Activated CD4-positive, alpha-beta T cell treated with anti-CD3 and anti-CD28 coated beads for 36 hours (primary cell): ENCODE measurements around the gene SLC39A11. TPM values are rescaled to one million over a fixed set of nuclear protein-coding genes. Genes with fewer than 3 reads are reported as not detected.
"Not testable (repeated sequence)": the region's sequence is repeated elsewhere in the genome, so short reads cannot be mapped to it uniquely, and the experiment has no call there.

Experiments
- ATAC-seq: fragments of 200-7000 bp; cut with Tn5 transposase; one replicate; pipeline ENCODE4 v1.10.0; 2021; ENCODE audit warnings: mild to moderate bottlenecking, moderate library complexity
- CTCF ChIA-PET: fragments of 350-600 bp; sonication (Branson Sonifier 250); formaldehyde crosslinking; loops from one replicate; lab custom pipeline; 2021; ENCODE audit warnings: antibody characterized with exemption; lab: Charles Lee
- POLR2A ChIA-PET: fragments of 350-600 bp; sonication (Branson Sonifier 250); formaldehyde crosslinking; loops from one replicate; lab custom pipeline; 2021; ENCODE audit warnings: antibody characterized with exemption, inconsistent platforms; lab: Charles Lee
- DNase-seq: peaks from one replicate; pipeline ENCODE4 v3.0.0-alpha.2; 2020
- H3K27ac Mint-ChIP-seq: one replicate; pipeline ENCODE4 v1.8.0; 2021; ENCODE audit warnings: mixed read lengths
- H3K27me3 Mint-ChIP-seq: one replicate; pipeline ENCODE4 v1.8.0; 2021; ENCODE audit warnings: mixed read lengths
- H3K36me3 Mint-ChIP-seq: one replicate; pipeline ENCODE4 v1.8.0; 2021; ENCODE audit warnings: low read depth, mixed read lengths
- H3K4me1 Mint-ChIP-seq: one replicate; pipeline ENCODE4 v1.8.0; 2021; ENCODE audit warnings: mixed read lengths
- H3K4me3 Mint-ChIP-seq: one replicate; pipeline ENCODE4 v1.8.0; 2021; ENCODE audit warnings: mild to moderate bottlenecking, moderate library complexity, mixed read lengths
- H3K9me3 Mint-ChIP-seq: one replicate; pipeline ENCODE4 v1.8.0; 2021; ENCODE audit warnings: low read depth, mixed read lengths
- intact Hi-C, 2 experiments: fragments of 100-400 bp; cut with DNase I in 1 of 2; cut with micrococcal nuclease in 1 of 2; formaldehyde crosslinking; loops; one replicate each; pipeline versions ENCODE4 v1.14.2 to v1.15.1; 2022 to 2024; cut with DNase I, micrococcal nuclease
- total RNA-seq, 2 experiments: library from RNA; stranded (reverse); gene quantifications; one replicate each; pipeline ENCODE4 v1.2.3, GENCODE V29; 2021

Gene SLC39A11
- total RNA-seq, 2 experiments from 2014 or later: 12.5 to 17.2 TPM

GRCh38 chr17:72654706-72655105 is 437.8 kb downstream of the SLC39A11 start:
- intact Hi-C loops: no loop called here
- ChIA-PET POLR2A (no interaction called here), CTCF (interaction anchor here (1.0 to 1.2 kb wide), 2 partner anchors 9 to 12 kb away, joined by 3 read pairs; no protein-coding TSS in a partner anchor)
- no peak overlapping the region for H3K27ac Mint-ChIP-seq
- DNase-seq: no peak
- H3K9me3 Mint-ChIP-seq: no peaks in the 10 kb centered on the region
- no peak overlapping the region for H3K4me3 Mint-ChIP-seq
- no peaks in the 10 kb centered on the region for H3K27me3 Mint-ChIP-seq
- no peak for ATAC-seq
- no peaks in the 10 kb centered on the region for H3K36me3 Mint-ChIP-seq
- H3K4me1 Mint-ChIP-seq: no peaks in the 10 kb centered on the region

GRCh38 chr17:72651988-72652387 is 440.5 kb downstream of the SLC39A11 start:
- H3K9me3 Mint-ChIP-seq: no peaks in the 10 kb centered on the region

GRCh38 chr17:72648702-72649101 is 443.8 kb downstream of the SLC39A11 start:
- ChIA-PET CTCF (interaction anchor here (0.6 kb wide), 1 partner anchor 384 kb away, joined by 3 read pairs; no protein-coding TSS in a partner anchor), POLR2A (no interaction called here)
- Mint-ChIP-seq H3K9me3 (no peaks in the 10 kb centered on the region), H3K27ac (no peak overlapping the region), H3K4me1 (no peaks in the 10 kb centered on the region), H3K27me3 (no peaks in the 10 kb centered on the region), H3K36me3 (peaks cover 5% of the 10 kb centered on the region), H3K4me3 (no peak overlapping the region)
- ATAC-seq: no peak
- DNase-seq: no peak
- intact Hi-C loops: no loop called here

More at GRCh38 chr17:72651988-72652387, 440.5 kb downstream of the SLC39A11 start:
- ChIA-PET POLR2A (no interaction called here), CTCF (no interaction called here)
- H3K27ac Mint-ChIP-seq: no peak overlapping the region
- H3K27me3 Mint-ChIP-seq: no peaks in the 10 kb centered on the region
- intact Hi-C loops: no loop called here
- H3K4me1 Mint-ChIP-seq: no peaks in the 10 kb centered on the region
- H3K4me3 Mint-ChIP-seq: no peak overlapping the region
- peaks cover 3% of the 10 kb centered on the region for H3K36me3 Mint-ChIP-seq
- ATAC-seq: no peak
- no peak for DNase-seq

GRCh38 chr17:72646176-72646575 is 446.3 kb downstream of the SLC39A11 start:
- DNase-seq: no peak
- intact Hi-C loops: no loop called here
- Mint-ChIP-seq H3K27me3 (no peaks in the 10 kb centered on the region), H3K4me3 (no peak overlapping the region), H3K27ac (no peak overlapping the region), H3K36me3 (peaks cover 5% of the 10 kb centered on the region), H3K9me3 (no peaks in the 10 kb centered on the region), H3K4me1 (no peaks in the 10 kb centered on the region)
- no peak for ATAC-seq
- ChIA-PET POLR2A (no interaction called here), CTCF (interaction anchor here (0.9 kb wide), 1 partner anchor 8 kb away, joined by 3 read pairs; no protein-coding TSS in a partner anchor)

- intact Hi-C loops: no loop called here
- H3K4me1 Mint-ChIP-seq: no peaks in the 10 kb centered on the region
- no peak overlapping the region for H3K27ac Mint-ChIP-seq
- POLR2A ChIA-PET: no interaction called here
- DNase-seq: no peak
- no peaks in the 10 kb centered on the region for H3K9me3 Mint-ChIP-seq
- no peak overlapping the region for H3K4me3 Mint-ChIP-seq
- CTCF ChIA-PET: no interaction called here
- no peak for ATAC-seq
- H3K27me3 Mint-ChIP-seq: peaks cover 5% of the 10 kb centered on the region
- H3K36me3 Mint-ChIP-seq: peaks cover 5% of the 10 kb centered on the region
These were observed 448.0 kb downstream of the SLC39A11 start for GRCh38 chr17:72644492-72644891.

- H3K27ac Mint-ChIP-seq: no peak overlapping the region
- CTCF ChIA-PET: interaction anchor here (0.7 kb wide), 1 partner anchor 82 kb away, joined by 3 read pairs; no protein-coding TSS in a partner anchor
These were observed 448.8 kb downstream of the SLC39A11 start for GRCh38 chr17:72643575-72644216.

GRCh38 chr17:72642720-72643119 is 449.8 kb downstream of the SLC39A11 start:
- Mint-ChIP-seq H3K4me3 (no peak overlapping the region), H3K27ac (no peak overlapping the region), H3K4me1 (no peaks in the 10 kb centered on the region), H3K36me3 (peaks cover 5% of the 10 kb centered on the region), H3K9me3 (no peaks in the 10 kb centered on the region), H3K27me3 (peaks cover 5% of the 10 kb centered on the region)
- intact Hi-C loops: no loop called here
- POLR2A ChIA-PET: no interaction called here
- peak; percentile 36 for ATAC-seq
- CTCF ChIA-PET: interaction anchor here (0.6 to 0.8 kb wide), 2 partner anchors 15 to 86 kb away, joined by 3 to 4 read pairs; no protein-coding TSS in a partner anchor
- DNase-seq: no peak

More at GRCh38 chr17:72643575-72644216, 448.8 kb downstream of the SLC39A11 start:
- Mint-ChIP-seq H3K9me3 (no peaks in the 10 kb centered on the region), H3K4me3 (no peak overlapping the region), H3K27me3 (peaks cover 5% of the 10 kb centered on the region), H3K36me3 (peaks cover 5% of the 10 kb centered on the region), H3K4me1 (no peaks in the 10 kb centered on the region)
- intact Hi-C loops: no loop called here
- POLR2A ChIA-PET: no interaction called here
- no peak for DNase-seq
- ATAC-seq: no peak

- CTCF ChIA-PET: no interaction called here
- H3K9me3 Mint-ChIP-seq: no peaks in the 10 kb centered on the region
- peaks cover 5% of the 10 kb centered on the region for H3K27me3 Mint-ChIP-seq
- H3K36me3 Mint-ChIP-seq: no peaks in the 10 kb centered on the region
- intact Hi-C loops: no loop called here
- no peak for ATAC-seq
- POLR2A ChIA-PET: interaction anchor here (0.6 kb wide), 1 partner anchor 1466 kb away, joined by 4 read pairs; no protein-coding TSS in a partner anchor
- no peak overlapping the region for H3K4me3 Mint-ChIP-seq
- no peak for DNase-seq
- no peak overlapping the region for H3K27ac Mint-ChIP-seq
- H3K4me1 Mint-ChIP-seq: no peaks in the 10 kb centered on the region
These were observed 451.9 kb downstream of the SLC39A11 start for GRCh38 chr17:72640415-72641165.

- ATAC-seq (no peak), DNase-seq (no peak)
- no peaks in the 10 kb centered on the region for H3K9me3 Mint-ChIP-seq
- no peak overlapping the region for H3K27ac Mint-ChIP-seq
- intact Hi-C loops: no loop called here
- H3K27me3 Mint-ChIP-seq: peaks cover 5% of the 10 kb centered on the region
- H3K4me3 Mint-ChIP-seq: no peak overlapping the region
- H3K36me3 Mint-ChIP-seq: no peaks in the 10 kb centered on the region
- ChIA-PET POLR2A (no interaction called here), CTCF (interaction anchor here (1.1 kb wide), 1 partner anchor 80 kb away, joined by 3 read pairs; no protein-coding TSS in a partner anchor)
- H3K4me1 Mint-ChIP-seq: peaks cover 8% of the 10 kb centered on the region
These were observed 452.8 kb downstream of the SLC39A11 start for GRCh38 chr17:72639711-72640110.

GRCh38 chr17:72638932-72639331 is 453.6 kb downstream of the SLC39A11 start:
- CTCF ChIA-PET: interaction anchor here (1.1 kb wide), 1 partner anchor 79 kb away, joined by 3 read pairs; no protein-coding TSS in a partner anchor
- H3K9me3 Mint-ChIP-seq, DNase-seq, H3K27me3 Mint-ChIP-seq, H3K36me3 Mint-ChIP-seq, intact Hi-C loops, H3K4me3 Mint-ChIP-seq, POLR2A ChIA-PET, H3K27ac Mint-ChIP-seq, ATAC-seq: not testable (repeated sequence)
- peaks cover 14% of the 10 kb centered on the region for H3K4me1 Mint-ChIP-seq

- Mint-ChIP-seq H3K4me3 (no peak overlapping the region), H3K4me1 (peaks cover 14% of the 10 kb centered on the region), H3K9me3 (no peaks in the 10 kb centered on the region), H3K36me3 (no peaks in the 10 kb centered on the region), H3K27me3 (no peaks in the 10 kb centered on the region), H3K27ac (peak overlapping the region; percentile 10)
- DNase-seq (peak; percentile 10), ATAC-seq (peak; percentile 66)
- intact Hi-C loops: no loop called here
- POLR2A ChIA-PET: no interaction called here
- CTCF ChIA-PET: interaction anchor here (0.7 to 0.8 kb wide), 2 partner anchors 83 to 161 kb away, joined by 3 read pairs; no protein-coding TSS in a partner anchor
These were observed 457.4 kb downstream of the SLC39A11 start for GRCh38 chr17:72635034-72635635.
